ENCODE measurements around the gene USP17L27.
"Not testable (repeated sequence)": the region's sequence is repeated elsewhere in the genome, so short reads cannot be mapped to it uniquely, and the experiment has no call there.

Gene USP17L27, protein sequence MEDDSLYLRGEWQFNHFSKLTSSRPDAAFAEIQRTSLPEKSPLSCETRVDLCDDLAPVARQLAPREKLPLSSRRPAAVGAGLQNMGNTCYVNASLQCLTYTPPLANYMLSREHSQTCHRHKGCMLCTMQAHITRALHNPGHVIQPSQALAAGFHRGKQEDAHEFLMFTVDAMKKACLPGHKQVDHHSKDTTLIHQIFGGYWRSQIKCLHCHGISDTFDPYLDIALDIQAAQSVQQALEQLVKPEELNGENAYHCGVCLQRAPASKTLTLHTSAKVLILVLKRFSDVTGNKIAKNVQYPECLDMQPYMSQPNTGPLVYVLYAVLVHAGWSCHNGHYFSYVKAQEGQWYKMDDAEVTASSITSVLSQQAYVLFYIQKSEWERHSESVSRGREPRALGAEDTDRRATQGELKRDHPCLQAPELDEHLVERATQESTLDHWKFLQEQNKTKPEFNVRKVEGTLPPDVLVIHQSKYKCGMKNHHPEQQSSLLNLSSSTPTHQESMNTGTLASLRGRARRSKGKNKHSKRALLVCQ

DNA sequence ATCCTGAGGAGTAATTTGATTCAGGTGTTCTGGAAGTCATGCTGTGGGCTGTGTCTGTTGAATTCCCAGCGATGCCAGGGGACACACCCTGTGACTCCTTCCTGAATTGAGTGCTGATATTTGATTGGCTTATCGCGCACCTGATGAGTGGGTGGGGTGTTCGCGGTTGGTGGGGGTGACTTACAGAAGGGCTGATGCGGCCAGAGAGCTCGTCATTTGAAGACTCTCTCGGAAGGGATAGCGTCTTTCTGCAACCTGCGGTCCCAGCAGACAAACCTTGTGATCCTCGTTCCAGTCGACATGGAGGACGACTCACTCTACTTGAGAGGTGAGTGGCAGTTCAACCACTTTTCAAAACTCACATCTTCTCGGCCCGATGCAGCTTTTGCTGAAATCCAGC lies at the start of gene USP17L27:
TSS of gene USP17L27 (plus strand) at position 301 of the 400 bp plus-strand sequence. CDS start at position 301, 0 bp downstream.
- not testable (repeated sequence) for FAIRE-seq

DNA sequence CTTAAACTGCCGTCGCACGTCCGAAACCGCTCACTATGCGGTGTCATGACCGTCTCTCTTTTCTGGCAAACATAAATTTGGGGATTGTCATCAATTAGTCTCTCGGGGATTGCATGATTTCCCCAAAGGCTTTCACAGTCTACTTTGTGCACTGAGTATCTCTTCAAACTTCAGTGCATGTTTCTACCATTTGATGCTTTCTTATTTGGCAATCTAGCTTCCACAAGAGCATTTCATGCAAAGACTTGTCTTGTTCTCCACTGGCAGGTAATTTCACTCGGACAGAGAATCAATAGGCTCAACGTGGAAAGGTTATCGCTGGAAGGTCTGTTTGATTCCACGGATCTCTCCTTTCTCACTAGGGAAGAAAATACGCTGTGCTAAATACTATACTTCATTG lies 19.8 kb upstream of the USP17L27 start:
- FAIRE-seq, result not testable (repeated sequence)

DNA sequence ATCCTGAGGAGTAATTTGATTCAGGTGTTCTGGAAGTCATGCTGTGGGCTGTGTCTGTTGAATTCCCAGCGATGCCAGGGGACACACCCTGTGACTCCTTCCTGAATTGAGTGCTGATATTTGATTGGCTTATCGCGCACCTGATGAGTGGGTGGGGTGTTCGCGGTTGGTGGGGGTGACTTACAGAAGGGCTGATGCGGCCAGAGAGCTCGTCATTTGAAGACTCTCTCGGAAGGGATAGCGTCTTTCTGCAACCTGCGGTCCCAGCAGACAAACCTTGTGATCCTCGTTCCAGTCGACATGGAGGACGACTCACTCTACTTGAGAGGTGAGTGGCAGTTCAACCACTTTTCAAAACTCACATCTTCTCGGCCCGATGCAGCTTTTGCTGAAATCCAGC lies 19.1 kb upstream of the USP17L27 start, which contains the start of gene USP17L24:
TSS of gene USP17L24 (plus strand) at position 301 of the 400 bp plus-strand sequence. CDS start at position 301, 0 bp downstream.
- not testable (repeated sequence) for FAIRE-seq

DNA sequence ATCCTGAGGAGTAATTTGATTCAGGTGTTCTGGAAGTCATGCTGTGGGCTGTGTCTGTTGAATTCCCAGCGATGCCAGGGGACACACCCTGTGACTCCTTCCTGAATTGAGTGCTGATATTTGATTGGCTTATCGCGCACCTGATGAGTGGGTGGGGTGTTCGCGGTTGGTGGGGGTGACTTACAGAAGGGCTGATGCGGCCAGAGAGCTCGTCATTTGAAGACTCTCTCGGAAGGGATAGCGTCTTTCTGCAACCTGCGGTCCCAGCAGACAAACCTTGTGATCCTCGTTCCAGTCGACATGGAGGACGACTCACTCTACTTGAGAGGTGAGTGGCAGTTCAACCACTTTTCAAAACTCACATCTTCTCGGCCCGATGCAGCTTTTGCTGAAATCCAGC lies 14.3 kb upstream of the USP17L27 start, which contains the start of gene USP17L25:
TSS of gene USP17L25 (plus strand) at position 301 of the 400 bp plus-strand sequence. CDS start at position 301, 0 bp downstream.
- not testable (repeated sequence) for FAIRE-seq

DNA sequence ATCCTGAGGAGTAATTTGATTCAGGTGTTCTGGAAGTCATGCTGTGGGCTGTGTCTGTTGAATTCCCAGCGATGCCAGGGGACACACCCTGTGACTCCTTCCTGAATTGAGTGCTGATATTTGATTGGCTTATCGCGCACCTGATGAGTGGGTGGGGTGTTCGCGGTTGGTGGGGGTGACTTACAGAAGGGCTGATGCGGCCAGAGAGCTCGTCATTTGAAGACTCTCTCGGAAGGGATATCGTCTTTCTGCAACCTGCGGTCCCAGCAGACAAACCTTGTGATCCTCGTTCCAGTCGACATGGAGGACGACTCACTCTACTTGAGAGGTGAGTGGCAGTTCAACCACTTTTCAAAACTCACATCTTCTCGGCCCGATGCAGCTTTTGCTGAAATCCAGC lies 9.6 kb upstream of the USP17L27 start, which contains the start of gene USP17L26:
TSS of gene USP17L26 (plus strand) at position 301 of the 400 bp plus-strand sequence. CDS start at position 301, 0 bp downstream.
- not testable (repeated sequence) for FAIRE-seq

DNA sequence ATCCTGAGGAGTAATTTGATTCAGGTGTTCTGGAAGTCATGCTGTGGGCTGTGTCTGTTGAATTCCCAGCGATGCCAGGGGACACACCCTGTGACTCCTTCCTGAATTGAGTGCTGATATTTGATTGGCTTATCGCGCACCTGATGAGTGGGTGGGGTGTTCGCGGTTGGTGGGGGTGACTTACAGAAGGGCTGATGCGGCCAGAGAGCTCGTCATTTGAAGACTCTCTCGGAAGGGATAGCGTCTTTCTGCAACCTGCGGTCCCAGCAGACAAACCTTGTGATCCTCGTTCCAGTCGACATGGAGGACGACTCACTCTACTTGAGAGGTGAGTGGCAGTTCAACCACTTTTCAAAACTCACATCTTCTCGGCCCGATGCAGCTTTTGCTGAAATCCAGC lies 4.8 kb upstream of the USP17L27 start, which contains the start of gene USP17L5:
TSS of gene USP17L5 (plus strand) at position 301 of the 400 bp plus-strand sequence. CDS start at position 301, 0 bp downstream.
- FAIRE-seq, result not testable (repeated sequence)

DNA sequence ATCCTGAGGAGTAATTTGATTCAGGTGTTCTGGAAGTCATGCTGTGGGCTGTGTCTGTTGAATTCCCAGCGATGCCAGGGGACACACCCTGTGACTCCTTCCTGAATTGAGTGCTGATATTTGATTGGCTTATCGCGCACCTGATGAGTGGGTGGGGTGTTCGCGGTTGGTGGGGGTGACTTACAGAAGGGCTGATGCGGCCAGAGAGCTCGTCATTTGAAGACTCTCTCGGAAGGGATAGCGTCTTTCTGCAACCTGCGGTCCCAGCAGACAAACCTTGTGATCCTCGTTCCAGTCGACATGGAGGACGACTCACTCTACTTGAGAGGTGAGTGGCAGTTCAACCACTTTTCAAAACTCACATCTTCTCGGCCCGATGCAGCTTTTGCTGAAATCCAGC lies 4.6 kb downstream of the USP17L27 start, which contains the start of gene USP17L28:
TSS of gene USP17L28 (plus strand) at position 301 of the 400 bp plus-strand sequence. CDS start at position 301, 0 bp downstream.
- not testable (repeated sequence) for FAIRE-seq

DNA sequence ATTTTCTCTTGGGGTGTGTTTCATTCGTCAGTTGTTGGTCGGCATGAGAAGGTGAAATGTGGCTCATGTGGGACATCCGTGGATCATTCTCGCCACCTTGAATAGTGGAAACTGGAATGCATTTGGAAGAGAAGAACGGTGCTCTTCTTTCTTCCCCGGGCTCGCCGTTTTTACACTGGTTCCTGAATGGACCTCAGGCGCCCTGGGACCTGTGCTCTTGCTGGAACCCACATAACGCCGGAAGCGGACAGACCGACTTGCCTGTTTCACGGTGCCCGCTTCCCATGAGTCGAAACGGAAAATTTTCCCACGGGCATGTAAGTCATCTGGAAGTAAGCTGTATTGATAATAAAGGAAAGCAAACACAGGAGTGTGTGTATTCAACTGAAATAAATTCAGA lies 6.9 kb downstream of the USP17L27 start:
- not testable (repeated sequence) for FAIRE-seq

DNA sequence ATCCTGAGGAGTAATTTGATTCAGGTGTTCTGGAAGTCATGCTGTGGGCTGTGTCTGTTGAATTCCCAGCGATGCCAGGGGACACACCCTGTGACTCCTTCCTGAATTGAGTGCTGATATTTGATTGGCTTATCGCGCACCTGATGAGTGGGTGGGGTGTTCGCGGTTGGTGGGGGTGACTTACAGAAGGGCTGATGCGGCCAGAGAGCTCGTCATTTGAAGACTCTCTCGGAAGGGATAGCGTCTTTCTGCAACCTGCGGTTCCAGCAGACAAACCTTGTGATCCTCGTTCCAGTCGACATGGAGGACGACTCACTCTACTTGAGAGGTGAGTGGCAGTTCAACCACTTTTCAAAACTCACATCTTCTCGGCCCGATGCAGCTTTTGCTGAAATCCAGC lies 9.4 kb downstream of the USP17L27 start, which contains the start of gene USP17L29:
TSS of gene USP17L29 (plus strand) at position 301 of the 400 bp plus-strand sequence. CDS start at position 301, 0 bp downstream.
- not testable (repeated sequence) for FAIRE-seq

DNA sequence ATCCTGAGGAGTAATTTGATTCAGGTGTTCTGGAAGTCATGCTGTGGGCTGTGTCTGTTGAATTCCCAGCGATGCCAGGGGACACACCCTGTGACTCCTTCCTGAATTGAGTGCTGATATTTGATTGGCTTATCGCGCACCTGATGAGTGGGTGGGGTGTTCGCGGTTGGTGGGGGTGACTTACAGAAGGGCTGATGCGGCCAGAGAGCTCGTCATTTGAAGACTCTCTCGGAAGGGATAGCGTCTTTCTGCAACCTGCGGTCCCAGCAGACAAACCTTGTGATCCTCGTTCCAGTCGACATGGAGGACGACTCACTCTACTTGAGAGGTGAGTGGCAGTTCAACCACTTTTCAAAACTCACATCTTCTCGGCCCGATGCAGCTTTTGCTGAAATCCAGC lies 18.9 kb downstream of the USP17L27 start, which contains the start of gene USP17L30:
TSS of gene USP17L30 (plus strand) at position 301 of the 400 bp plus-strand sequence. CDS start at position 301, 0 bp downstream.
- FAIRE-seq, result not testable (repeated sequence)

DNA sequence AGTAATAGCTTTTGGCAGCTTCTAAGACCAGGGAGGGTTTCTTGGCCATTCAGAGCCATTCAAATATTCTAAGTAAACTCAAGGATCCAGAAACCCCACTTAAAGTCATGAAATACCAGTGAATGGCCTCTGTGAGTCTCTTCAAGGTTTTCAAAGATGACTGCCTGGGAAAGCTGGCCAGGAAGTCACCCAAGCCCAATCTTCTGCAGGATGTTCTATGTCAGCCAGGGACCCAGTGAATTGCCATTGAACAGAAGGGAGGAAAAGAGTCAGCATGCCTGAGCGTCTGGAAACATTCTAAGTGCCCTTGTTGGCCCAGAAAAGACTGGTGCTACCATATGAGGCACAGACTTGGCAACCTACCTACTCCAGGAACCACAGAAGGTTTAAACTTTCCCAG lies 35.9 kb downstream of the USP17L27 start:
- not testable (repeated sequence) for FAIRE-seq

DNA sequence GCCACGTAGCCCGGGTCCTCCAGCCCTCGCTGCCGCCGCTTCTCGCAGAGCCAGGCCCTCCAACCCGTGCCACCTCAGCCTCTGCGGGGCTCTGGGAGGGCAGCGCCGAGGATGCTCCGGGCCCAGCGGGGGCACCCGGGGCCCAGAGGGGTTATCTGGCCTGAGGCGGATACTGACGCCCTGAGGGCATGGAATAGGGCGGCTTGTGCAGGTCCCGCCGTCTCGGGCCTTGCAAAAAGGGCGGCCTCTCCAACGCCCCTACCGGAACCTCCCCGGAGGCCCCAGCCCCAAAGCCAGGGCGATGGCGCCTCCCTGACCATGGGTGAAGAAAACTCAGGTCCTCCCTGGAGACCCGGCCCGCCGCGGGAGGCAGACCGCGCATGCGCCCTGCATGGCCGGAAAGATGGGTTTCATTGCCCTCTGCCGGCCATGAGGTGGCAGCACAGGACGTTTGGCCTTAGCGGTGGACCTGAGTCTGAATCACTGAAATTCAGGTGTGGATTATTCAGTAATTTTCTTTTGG lies 37.1 kb downstream of the USP17L27 start:
- peak; percentile 55 for FAIRE-seq

DNA sequence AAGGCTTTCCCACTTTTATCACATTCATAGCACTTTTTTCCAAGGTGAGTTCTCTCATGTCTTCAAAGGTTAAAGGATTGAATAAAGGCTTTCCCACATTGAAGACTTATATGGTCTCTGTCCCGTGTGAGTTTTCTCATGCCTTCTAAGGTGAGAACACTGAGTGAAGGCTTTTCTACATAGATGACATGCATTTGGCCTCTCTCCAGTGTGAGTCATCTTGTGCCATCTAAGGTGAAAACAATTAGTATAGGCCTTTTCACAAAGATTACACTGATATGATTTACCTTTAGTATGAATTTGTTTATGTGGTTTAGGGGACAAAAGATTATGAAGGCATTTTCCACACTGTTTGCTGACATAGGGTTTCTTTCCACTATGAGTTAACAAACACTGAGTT lies 40.2 kb downstream of the USP17L27 start:
- FAIRE-seq, result no peak

DNA sequence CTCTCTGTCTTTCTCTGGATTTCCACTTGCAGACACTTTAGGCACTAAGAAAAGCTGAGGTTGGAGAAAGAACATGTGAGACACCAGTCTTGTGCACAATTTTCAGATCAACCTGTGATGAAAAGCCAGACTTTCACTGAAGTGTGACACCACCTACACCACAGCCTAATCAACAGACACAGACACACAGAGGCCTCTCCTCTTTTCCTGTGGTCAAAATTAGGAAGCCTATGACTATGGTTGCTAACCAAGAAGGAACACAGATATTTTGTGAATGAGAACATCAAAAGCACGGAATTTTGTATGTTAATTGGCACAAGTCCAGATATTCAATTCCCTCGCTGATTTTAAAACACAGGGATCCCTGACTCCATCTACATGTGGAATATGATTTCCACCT lies 45.1 kb downstream of the USP17L27 start:
- not testable (repeated sequence) for FAIRE-seq
